Left ventricle myocardium superior (tissue), 1 donor: ENCODE results near the gene RBM19. TPM values are rescaled to one million over a fixed set of nuclear protein-coding genes. Genes with fewer than 3 reads are reported as not detected.
"Not testable (repeated sequence)": the region's sequence is repeated elsewhere in the genome, so short reads cannot be mapped to it uniquely, and the experiment has no call there.

Experiments
- ATAC-seq: fragments of 200-7000 bp; cut with Tn5 transposase; one replicate; pipeline ENCODE4 v1.9.1; 2020; ENCODE audit warnings: mild to moderate bottlenecking, moderate library complexity
- DNase-seq: peaks from one replicate; pipeline ENCODE4 v3.0.0-alpha.2; 2020
- intact Hi-C: fragments of 100-400 bp; cut with micrococcal nuclease; formaldehyde crosslinking; loops from one replicate; pipeline ENCODE4 v1.11.0; 2022
- total RNA-seq: library from RNA; stranded (reverse); fragmentation: NEBNext Ultra II Directional; extraction: Animal tissue kit (Norgen Biotek cat#: 25700); gene quantifications from one replicate; pipeline ENCODE4 v1.2.1, GENCODE V29; 2021
- donor health status: DM: no; HTN: yes; CAD: no; lungs with severe emphysema.

RBM19 gene
- total RNA-seq, 1 donor from 2014 or later: 19.8 TPM

DNA sequence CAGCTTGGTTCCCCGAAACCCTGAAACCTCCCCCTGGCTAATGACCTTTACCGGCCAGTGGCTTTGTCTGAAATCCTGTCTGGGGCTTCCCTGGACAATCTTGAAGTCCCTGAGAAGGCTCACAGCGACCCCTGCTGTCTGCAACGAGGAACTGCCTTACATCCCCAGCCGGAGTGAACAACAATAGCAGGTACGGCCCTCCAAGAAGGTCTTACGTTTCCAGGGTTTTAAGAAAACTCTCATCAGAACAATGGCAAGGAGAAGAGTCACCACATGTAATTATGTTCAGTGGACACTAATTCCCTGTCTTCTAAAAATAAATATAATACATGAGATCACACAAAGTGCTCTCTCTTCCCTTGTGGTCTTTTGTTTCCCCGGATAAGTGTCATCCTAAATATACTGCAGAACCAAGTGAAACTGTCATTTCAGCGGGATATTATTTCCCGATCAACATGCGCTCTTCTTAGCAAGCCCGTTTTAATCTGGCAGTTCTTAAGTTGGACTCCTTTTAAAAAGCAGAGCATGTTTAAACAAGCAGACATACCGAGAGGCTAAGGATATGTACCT lies 53.3 kb downstream of the RBM19 start:
- DNase-seq: peak; percentile 73
- ATAC-seq: peak; percentile 78
- intact Hi-C loops: loop anchor here (5.0 kb wide), 1 partner anchor 451 kb away; no protein-coding TSS in a partner anchor

DNA sequence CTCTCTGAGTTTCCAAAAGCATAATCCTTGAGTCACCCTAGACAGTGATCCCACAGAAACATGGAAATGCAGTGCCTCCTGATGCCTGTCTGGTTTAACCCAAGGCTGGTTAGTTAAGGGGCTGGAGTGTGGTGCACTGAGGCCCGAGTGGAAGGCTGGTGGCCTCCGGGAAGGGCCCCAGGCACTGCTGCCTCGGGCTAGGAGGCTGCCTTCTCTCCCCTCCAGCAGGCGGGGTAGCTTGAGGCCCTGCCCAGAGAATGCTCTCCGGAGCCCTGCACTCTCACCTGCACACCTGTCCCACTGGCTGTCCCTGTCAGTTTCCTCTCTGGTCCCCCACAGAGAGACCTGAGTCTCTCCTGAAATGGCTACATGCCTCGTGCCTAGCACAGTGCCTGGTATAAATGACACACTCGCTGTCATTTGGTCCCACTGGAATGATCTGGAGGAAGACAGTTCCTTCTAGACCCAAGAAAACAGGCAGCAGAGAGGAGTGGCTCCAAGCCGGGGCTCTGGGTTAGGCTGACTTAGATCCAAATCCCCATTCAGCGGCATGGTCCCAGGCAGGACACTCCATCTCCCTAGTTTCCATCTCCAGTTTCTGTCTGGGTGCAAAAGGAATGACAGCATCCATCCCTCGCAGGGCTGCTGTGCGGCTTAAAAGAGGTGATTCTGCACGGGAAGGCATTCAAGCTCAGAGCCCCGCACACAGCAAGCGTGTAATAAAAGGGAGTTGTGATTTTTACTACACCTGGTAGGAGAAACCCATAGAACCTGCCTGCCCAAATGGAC lies 54.0 kb downstream of the RBM19 start:
- DNase-seq (no peak), ATAC-seq (no peak)
- intact Hi-C loops: loop anchor here (5.0 kb wide), 1 partner anchor 450 kb away; no protein-coding TSS in a partner anchor

DNA sequence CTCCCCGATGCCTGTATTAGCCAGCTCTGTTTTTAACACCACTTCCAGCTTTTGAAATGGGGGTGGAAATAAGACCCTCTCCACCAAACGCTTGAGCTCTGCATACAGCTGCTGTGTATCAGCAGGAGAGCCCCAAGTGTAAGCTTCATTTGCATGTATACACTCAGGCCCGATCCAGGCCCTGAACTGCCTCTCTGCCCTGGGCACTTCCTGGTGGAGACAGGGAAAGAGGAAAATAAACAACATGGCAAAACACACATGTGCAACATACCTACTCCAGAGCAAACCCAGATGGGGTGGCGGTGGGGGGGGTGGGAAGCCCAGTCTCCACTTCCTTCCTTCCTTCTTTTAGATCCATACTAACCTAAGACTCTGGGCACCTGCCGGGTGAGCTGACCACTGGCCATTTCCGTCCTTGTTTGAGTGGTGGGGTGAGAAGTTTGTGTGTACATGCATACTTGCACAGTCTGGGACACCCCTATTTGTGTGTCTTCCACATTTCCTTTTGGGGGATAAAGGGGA lies 55.3 kb downstream of the RBM19 start:
- no peak for ATAC-seq
- DNase-seq: no peak
- intact Hi-C loops: loop anchor here (5.0 kb wide), 1 partner anchor 449 kb away; no protein-coding TSS in a partner anchor

GRCh38 chr12:113909776-113910420 lies 56.2 kb downstream of the RBM19 start:
- ATAC-seq: no peak
- intact Hi-C loops: loop anchor here (5.0 kb wide), 1 partner anchor 448 kb away; no protein-coding TSS in a partner anchor
- no peak for DNase-seq

DNA sequence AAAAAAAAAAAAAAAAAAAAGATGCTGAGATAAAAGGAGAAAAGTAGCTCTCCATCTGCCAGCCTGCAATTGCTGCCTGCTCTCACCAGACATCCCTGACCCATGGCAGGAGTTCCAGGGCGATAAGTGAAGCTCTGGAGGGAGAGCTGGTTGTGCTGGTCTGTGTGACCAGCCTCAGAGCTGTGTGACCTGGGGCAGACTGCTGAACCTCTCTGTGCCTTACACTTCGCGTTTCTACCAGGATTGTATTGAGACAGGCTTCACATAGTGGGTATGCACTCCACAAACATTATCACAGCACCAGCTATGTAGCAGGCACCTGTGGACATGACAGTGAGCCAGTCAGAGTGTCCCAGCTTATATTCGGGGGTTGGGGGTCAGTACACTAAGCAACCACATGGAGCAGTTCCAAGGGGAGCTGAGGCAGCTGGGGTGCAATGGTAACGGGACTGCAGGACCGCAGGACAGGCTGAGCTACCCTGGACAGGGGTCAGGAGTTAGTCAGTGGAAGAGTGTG lies 57.5 kb downstream of the RBM19 start:
- intact Hi-C loops: no loop called here
- no peak for ATAC-seq

GRCh38 chr12:113907446-113908180 lies 58.5 kb downstream of the RBM19 start:
- DNase-seq (no peak), ATAC-seq (no peak)
- intact Hi-C loops: no loop called here

More for the DNA sequence above, 57.5 kb downstream of the RBM19 start:
- DNase-seq: no peak

DNA sequence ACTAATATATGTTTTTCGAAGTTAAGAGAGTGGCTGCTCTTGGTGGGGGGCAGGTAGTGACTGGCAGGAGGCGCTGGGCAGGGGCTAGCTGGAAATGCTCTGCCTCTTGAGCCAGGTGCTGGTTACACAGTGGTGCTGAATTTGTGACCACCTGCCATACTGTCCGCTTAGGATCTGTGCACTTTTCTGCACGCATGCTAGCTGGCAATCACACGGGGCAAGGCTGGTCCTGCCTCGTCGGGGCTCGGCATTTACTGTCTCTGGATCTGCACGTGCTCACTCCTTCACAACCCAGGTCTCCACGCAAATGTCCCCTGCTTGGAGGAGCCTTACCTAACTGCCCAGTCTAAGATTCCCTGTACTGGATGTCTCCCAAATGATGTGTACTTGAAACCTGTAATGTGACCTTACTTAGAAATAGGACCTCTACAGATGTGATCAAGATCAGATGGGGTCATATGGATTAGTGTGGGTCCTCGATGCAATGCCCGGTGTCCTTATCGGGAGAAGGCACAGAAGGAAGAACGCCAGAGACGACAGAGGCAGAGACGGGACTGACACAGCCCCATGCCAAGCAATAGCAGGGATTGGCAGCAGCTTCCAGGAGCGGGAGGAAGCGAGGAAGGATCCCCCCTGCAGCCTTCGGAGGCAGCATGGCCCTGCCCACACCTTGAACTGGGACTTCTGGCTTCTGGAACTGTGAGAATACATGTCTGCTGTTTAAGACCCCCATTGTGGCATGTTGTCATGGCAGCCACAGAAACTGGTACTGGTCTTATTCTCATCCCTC lies 59.5 kb downstream of the RBM19 start:
- no peak for ATAC-seq

DNA sequence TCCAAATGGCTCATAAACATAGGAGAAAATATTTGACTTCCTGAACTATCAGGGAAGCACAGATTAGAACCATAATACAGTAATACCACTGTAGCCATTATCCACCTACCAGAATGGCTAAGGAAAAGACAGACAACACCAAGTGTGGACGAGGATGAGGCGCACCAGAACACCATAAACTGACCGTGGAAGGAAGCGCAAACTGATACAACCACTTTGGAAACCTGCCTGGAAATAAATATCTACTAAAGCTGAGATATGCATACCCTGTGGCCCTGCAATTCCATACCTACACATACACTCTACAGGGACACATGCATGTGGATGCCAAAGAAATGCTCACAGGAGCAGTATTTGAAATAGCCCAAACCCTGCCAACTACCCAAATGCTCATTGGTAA lies 60.3 kb downstream of the RBM19 start:
- DNase-seq: no peak
- no peak for ATAC-seq
- intact Hi-C loops: no loop called here

More for the DNA sequence above, 59.5 kb downstream of the RBM19 start:
- DNase-seq: no peak
- intact Hi-C loops: no loop called here

DNA sequence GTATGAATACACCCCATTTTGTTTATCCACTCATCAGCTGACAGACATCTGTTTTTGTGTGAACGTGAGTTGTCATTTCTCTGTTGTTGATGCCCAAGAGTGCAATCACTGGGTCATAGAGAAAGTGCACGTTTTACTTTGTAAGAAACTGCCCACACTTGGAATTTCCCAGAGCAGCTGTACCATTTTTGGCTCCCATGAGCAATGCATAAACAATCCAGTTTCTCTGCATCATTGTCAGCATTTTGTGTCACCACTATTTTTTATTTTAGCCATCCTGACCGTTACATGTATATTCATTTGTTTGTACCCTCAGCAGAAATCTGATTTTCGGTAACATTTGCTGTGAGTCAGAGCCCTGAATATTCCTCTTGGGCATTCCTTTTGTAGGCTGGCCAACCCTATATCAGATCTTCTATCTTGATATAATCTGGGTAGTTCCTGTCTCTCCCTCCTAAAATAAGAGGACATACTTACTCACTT lies 62.7 kb downstream of the RBM19 start:
- DNase-seq (no peak), ATAC-seq (no peak)
- intact Hi-C loops: no loop called here

GRCh38 chr12:113901319-113901718 lies 64.8 kb downstream of the RBM19 start:
- intact Hi-C loops, DNase-seq, ATAC-seq: not testable (repeated sequence)

DNA sequence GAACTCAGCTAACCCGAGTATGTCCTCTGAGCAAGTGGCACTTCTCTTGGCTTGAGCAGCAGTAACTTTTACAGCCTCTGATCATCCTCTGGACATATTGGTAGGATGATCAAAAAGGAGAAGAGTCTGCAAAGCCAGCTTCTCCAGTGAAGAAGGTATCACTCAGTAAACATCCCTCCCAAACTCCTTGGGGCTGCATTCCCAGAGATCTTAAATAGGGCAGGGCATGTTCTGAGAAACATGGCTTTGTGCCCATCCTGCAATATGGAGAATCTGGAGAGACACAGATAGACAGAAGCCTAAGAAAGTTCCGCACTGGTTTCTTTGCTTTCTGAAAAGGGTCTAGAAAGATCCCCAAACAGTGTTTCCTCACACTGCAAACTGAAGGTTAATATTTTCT lies 65.4 kb downstream of the RBM19 start:
- DNase-seq: no peak
- peak; percentile 26 for ATAC-seq
- intact Hi-C loops: no loop called here

- ATAC-seq: peak; percentile 45
- no peak for DNase-seq
- intact Hi-C loops: no loop called here
These were observed 66.3 kb downstream of the RBM19 start for GRCh38 chr12:113899561-113900471.

DNA sequence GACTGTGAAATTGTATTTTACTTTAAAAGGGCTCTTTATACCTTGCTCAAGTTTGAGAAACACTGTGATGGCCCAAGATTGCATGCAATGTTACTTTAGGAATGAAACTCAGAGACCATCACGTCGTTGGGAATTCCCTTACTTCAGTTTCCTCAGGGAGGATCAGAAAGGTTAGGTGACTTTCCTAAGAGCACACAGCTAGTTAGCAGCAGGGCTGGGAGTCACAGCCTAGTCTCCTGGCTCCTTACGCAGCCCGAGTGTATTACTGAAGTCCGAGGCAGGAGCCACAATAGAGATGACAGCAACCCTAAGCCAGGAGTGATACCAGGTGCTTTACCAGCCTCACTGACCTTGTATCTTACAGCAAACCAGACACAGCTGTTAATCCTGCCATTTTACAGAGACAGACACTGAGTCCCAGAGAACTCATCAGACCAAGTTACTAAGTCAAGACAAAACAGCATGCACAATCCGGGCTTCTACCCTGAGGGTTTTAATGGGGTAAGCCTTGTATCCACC lies 67.0 kb downstream of the RBM19 start:
- intact Hi-C loops: no loop called here
- DNase-seq (no peak), ATAC-seq (no peak)

- intact Hi-C loops: no loop called here
- no peak for ATAC-seq
- DNase-seq: no peak
These were observed 67.7 kb downstream of the RBM19 start for GRCh38 chr12:113898466-113898865.

GRCh38 chr12:113897406-113897805 lies 68.7 kb downstream of the RBM19 start:
- ATAC-seq (no peak), DNase-seq (no peak)
- intact Hi-C loops: no loop called here

DNA sequence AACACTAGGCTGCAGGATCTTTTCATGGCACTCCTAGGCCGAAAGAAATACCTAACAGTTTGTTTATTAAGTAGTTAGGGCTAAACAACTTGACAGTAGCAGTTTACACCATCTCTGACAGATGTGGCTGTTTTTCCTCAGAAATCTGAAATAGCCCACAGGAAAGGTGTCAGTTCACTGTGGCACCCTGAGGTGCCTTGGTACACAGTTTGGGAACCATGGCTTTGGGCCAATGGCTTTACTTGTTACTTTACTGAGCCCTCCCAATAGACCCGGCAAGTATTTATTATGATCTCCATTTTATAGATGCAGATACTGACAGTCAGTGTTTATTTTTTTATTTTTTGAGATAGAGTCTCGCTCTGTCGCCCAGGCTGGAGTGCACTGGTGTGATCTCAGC lies 69.3 kb downstream of the RBM19 start:
- DNase-seq (no peak), ATAC-seq (no peak)
- intact Hi-C loops: no loop called here

- intact Hi-C loops: no loop called here
- DNase-seq: no peak
- no peak for ATAC-seq
These were observed 69.9 kb downstream of the RBM19 start for GRCh38 chr12:113896194-113896593.
